Ramos (cell line): Measurements from ENCODE around the gene KLHL8.
"Not testable (repeated sequence)": the region's sequence is repeated elsewhere in the genome, so short reads cannot be mapped to it uniquely, and the experiment has no call there.

Source experiments
- in situ Hi-C: fragments of 300-500 bp; cut with MboI; formaldehyde crosslinking; loops from one replicate; pipeline ENCODE4 v1.14.3; 2022; ENCODE audit warnings: low sequenced_read_pairs; ENCODE audit not compliant: unreplicated experiment

The KLHL8 gene

GRCh38 chr4:87229979-87230378 lies 9.6 kb upstream of the KLHL8 start:
- in situ Hi-C loops, result loop anchor here (5.0 to 10.0 kb wide), 2 partner anchors 78 to 315 kb away; no protein-coding TSS in a partner anchor

GRCh38 chr4:87228262-87228860 lies 7.9 kb upstream of the KLHL8 start:
- in situ Hi-C loops, result no loop called here

- in situ Hi-C loops, result no loop called here
These were observed 7.3 kb upstream of the KLHL8 start for GRCh38 chr4:87227751-87228151.

GRCh38 chr4:87225936-87226335 lies 5.5 kb upstream of the KLHL8 start:
- in situ Hi-C loops, result no loop called here

GRCh38 chr4:87224141-87224923 lies 3.9 kb upstream of the KLHL8 start:
- in situ Hi-C loops, result no loop called here

- in situ Hi-C loops, result no loop called here
These were observed 755 bp downstream of the KLHL8 start for GRCh38 chr4:87219632-87220093.

- in situ Hi-C loops, result not testable (repeated sequence)
These were observed 3.1 kb downstream of the KLHL8 start for GRCh38 chr4:87217235-87217763.

- in situ Hi-C loops, result no loop called here
These were observed 3.9 kb downstream of the KLHL8 start for GRCh38 chr4:87216469-87216868.

- in situ Hi-C loops, result no loop called here
These were observed 6.9 kb downstream of the KLHL8 start for GRCh38 chr4:87213421-87214075.

- in situ Hi-C loops, result no loop called here
These were observed 9.0 kb downstream of the KLHL8 start for GRCh38 chr4:87211249-87211952.

GRCh38 chr4:87209696-87210095 lies 10.7 kb downstream of the KLHL8 start:
- in situ Hi-C loops, result no loop called here

GRCh38 chr4:87209182-87209581 lies 11.2 kb downstream of the KLHL8 start:
- in situ Hi-C loops, result no loop called here

GRCh38 chr4:87204559-87204958 lies 15.9 kb downstream of the KLHL8 start:
- in situ Hi-C loops, result no loop called here

- in situ Hi-C loops, result no loop called here
These were observed 23.5 kb downstream of the KLHL8 start for GRCh38 chr4:87196927-87197326.

- in situ Hi-C loops, result no loop called here
These were observed 24.3 kb downstream of the KLHL8 start for GRCh38 chr4:87196146-87196545.

- in situ Hi-C loops, result no loop called here
These were observed 26.3 kb downstream of the KLHL8 start for GRCh38 chr4:87193958-87194675.

GRCh38 chr4:87192145-87192919 lies 28.1 kb downstream of the KLHL8 start:
- in situ Hi-C loops, result no loop called here

- in situ Hi-C loops, result no loop called here
These were observed 31.5 kb downstream of the KLHL8 start for GRCh38 chr4:87188932-87189331.

- in situ Hi-C loops, result no loop called here
These were observed 32.4 kb downstream of the KLHL8 start for GRCh38 chr4:87188048-87188447.
